Dedifferentiated amniotic fluid mesenchymal stem cell (primary cell): Measurements from ENCODE around the gene TCF4.
A peak's percentile ranks its signal among the peaks of the same experiment; 100 is the strongest.

ENCODE experiments used
- DNase-seq: peaks from one replicate; pipeline ENCODE4 v3.0.0-alpha.2; 2016; ENCODE audit errors: extremely low spot score

Gene TCF4

GRCh38 chr18:55407191-55407590, 180.8 kb downstream of the TCF4 start:
- no peak for DNase-seq

GRCh38 chr18:55406451-55406991, 181.5 kb downstream of the TCF4 start:
- DNase-seq: no peak

GRCh38 chr18:55405893-55406406, 182.0 kb downstream of the TCF4 start:
- peak; percentile 97 for DNase-seq

DNA sequence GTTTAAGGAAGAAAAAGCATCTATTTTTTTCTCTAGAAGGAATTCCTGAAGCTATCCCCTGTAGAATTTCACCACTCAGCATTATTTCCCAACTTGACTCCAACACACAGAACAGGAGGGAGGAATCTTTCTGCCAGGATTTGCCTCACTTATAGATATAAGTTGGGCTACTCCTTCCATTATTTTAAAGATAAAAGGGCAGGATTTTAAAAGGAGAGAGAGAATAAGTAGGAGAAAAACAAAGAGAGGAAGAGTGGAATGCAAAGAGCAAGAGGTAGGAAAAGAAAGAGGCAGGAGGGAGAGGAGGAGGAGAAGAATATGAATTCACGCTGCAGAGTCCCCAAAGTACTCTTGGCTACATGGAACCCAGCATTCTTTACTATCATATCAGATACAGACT, 182.5 kb downstream of the TCF4 start:
- no peak for DNase-seq

- DNase-seq: no peak
Measured at GRCh38 chr18:55404832-55405465, 183.0 kb downstream of the TCF4 start.

GRCh38 chr18:55404136-55404830, 183.7 kb downstream of the TCF4 start:
- DNase-seq: no peak

DNA sequence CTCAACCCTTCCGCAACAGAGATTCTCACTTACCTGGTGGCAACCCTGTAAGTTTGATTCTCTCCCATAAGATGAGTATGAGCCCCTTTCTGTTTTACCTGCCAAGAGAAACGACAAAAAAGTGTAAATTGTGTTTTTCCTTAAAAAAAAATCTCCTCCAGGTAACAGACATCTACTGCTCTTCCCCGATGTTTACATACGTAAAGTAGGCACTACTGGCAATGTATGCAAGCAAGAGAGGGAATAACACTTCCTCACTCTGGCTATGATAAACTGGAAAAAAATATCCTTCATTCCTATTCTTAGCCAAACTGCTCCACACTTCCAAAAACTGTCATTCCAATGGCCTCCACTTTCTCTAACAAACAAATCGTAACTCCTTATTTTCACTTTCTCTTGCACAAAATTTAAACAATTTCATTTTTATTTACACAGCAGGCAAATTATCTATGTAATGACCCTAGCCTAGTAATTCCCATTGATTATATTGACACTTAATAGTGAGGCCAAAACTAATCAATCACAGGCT, 184.5 kb downstream of the TCF4 start:
- DNase-seq: no peak

- DNase-seq: no peak
Measured at GRCh38 chr18:55402731-55403405, 185.1 kb downstream of the TCF4 start.

GRCh38 chr18:55401638-55402191, 186.3 kb downstream of the TCF4 start:
- peak; percentile 80 for DNase-seq

- DNase-seq: no peak
Measured at GRCh38 chr18:55400590-55401541, 187.1 kb downstream of the TCF4 start.

DNA sequence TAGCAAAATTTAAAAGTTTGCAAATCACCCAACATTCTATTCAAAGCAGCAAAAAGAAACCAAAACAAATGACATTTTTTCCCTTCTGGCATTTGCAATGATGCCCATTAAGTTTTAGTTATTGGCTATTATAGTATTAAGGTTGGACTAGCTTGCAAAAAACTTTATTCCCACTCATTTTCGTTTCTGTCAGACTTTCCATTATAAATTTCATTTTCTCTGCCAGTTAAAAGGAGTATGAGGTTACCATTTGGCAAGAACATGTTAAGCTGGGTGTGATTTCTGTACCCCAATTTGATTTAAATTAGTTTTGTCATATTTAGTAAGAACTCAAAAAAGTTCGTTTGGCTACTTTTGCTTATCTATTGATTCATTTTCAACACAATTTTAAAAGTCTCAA, 187.9 kb downstream of the TCF4 start:
- no peak for DNase-seq

DNA sequence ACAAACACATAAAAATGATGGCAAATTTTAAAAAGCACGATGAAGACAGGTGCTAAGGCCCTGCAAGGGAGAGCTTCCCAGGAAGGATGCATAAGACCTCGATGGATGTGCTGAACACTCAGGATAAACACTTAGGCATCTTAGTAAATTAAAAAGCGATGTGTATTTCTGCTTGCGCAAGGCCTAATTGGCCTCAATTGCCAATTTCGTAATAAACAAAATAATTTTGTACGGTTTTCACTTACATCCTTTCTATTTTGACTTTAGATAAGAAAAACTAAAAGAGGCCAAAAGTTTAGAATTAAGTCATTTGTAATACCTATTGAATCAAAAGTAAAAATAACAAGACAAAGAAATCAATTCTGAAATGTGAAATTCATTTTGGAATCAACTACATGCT, 189.1 kb downstream of the TCF4 start:
- DNase-seq: no peak

GRCh38 chr18:55396979-55397378, 191.0 kb downstream of the TCF4 start:
- no peak for DNase-seq

DNA sequence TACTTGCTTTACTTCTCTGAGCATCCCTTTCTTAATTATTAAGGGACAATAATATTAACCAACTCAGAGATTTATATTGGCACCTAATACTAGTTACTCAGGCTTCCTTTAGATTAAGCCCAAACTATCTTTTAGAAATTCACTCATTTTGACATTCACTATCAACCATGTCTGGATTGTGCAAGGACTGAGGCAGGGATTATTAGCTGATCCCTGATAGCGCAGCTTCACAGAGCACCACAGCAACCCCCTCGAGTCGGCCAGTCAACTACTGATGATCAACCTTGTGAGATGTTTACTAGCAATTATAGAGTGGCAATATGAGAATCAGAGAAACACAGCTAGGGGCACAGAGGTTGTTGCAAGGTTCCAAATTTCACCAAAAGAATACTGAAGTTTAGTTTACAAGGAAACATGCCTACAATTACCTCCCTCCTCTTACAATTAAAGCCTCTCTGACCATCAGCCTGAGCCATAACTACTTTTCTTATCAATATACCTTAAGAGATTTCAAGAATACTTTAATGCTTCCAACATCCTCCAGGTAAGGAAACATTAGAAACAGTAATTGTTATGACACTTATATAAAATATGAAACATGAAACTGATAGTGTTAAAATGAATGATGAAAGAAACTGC, 191.6 kb downstream of the TCF4 start:
- DNase-seq: no peak

- DNase-seq: no peak
Measured at GRCh38 chr18:55395799-55396198, 192.2 kb downstream of the TCF4 start.

- no peak for DNase-seq
Measured at GRCh38 chr18:55390898-55391297, 197.1 kb downstream of the TCF4 start.

DNA sequence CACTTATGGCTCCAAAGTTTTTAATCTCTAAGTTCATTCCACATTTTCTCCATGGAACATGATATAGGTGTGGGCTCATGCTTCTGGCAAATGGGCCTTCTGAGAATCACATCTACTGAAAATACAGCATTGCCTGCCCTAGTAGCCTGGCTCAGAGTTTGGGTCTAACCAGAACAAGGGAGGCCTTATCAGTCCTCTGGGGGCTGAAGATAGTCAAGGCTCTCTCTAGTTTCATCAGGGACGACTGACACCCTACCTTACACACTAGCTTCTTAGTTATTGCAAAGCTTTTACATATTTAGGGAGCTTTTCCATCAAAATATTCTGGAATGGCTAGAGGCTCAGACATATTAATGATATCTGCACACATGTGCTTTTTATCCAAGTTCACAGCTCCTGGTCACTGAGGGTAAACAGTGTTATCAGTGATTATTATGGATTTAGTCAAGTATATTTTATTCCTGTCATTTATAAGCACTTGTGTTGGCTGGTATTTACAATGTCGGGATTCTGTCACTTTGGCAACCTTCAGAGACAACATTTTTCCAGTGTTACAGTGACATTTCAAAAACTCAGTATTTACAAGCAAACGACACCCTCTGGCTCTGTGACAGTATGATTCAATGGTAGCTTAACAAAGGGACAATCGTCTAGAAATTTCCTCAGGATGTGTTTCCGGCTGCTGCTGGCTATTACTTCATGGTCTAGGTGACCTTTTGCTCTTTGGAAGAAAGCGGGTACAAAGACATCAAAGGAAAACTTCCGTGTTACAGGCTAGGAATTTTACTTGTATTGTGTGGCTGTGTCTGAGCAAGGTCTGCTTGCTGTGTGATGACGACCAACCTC, 200.6 kb downstream of the TCF4 start:
- DNase-seq: no peak

- DNase-seq: no peak
Measured at GRCh38 chr18:55386545-55386944, 201.4 kb downstream of the TCF4 start.

DNA sequence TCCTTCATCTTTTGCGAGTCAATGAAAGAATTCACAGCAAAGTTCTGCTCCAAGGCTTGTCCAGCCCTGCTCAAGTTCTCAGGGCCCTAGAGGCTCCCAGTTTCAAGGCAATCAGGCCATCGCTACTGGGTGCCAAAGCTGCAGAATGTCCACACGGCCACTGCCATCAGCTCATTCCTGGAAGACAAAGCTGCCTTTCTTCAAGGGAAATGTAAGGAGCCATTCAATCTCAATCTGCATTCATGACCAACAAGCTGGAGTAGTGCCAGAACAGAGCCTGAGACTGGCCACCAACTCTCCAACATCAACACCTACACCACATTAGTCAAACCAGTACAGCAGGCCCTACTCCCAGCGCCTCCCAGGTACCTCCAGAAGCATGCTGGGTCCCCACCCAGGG, 202.2 kb downstream of the TCF4 start:
- DNase-seq: no peak
